Right atrium auricular region (tissue), 2 donors: ENCODE data around the gene RAB38. TPM values are rescaled to one million over a fixed set of nuclear protein-coding genes. Genes with fewer than 3 reads are reported as not detected.

Experiments
- DNase-seq: peaks from one replicate; pipeline ENCODE4 v3.0.0-alpha.2; 2019; ENCODE audit warnings: low spot score
- H3K27ac ChIP-seq, 2 donors: fragments of 200-600 bp; sonication (generic); 1 replicate in 1 of 2; 2 replicates in 1 of 2; pipeline ENCODE4 v1.5.1; 2016 to 2019
- H3K27me3 ChIP-seq, 2 donors: fragments of 200-600 bp; sonication (generic); one replicate each; pipeline versions ENCODE4 v1.5.1 to v1.6.0; 2017 to 2019
- H3K36me3 ChIP-seq: fragments of 200-600 bp; sonication (generic); one replicate; pipeline ENCODE4 v1.5.1; 2016
- H3K4me1 ChIP-seq, 2 donors: fragments of 200-600 bp; sonication (generic); one replicate each; pipeline versions ENCODE4 v1.5.1 to v1.6.0; 2017 to 2019
- H3K4me3 ChIP-seq, 2 donors: fragments of 200-600 bp; sonication (generic); 1 replicate in 1 of 2; 2 replicates in 1 of 2; pipeline ENCODE4 v1.5.1; 2017 to 2019; ENCODE audit warnings: mild to moderate bottlenecking in 1 of 2, moderate library complexity in 1 of 2
- H3K9me3 ChIP-seq, 2 donors: fragments of 200-600 bp; sonication (generic); one replicate each; pipeline ENCODE4 v1.5.1; 2019
- total RNA-seq, 2 donors: library from RNA; depleted of rRNA; stranded (reverse); fragments of >200 nt; gene quantifications; one replicate each; pipeline ENCODE4 v1.1.0, GENCODE V29; 2016
- TF ChIP-seq, protein P1 (sequence below), 2 donors: fragments of 200-600 bp; sonication (generic); IDR thresholded peaks; one replicate each; pipeline ENCODE4 v1.5.1; 2019; ENCODE audit warnings: antibody characterized with exemption in 2 of 2

Gene RAB38
- total RNA-seq, 2 donors from 2014 or later, result 1.4 to 1.6 TPM

- TF ChIP-seq, protein P1, sequence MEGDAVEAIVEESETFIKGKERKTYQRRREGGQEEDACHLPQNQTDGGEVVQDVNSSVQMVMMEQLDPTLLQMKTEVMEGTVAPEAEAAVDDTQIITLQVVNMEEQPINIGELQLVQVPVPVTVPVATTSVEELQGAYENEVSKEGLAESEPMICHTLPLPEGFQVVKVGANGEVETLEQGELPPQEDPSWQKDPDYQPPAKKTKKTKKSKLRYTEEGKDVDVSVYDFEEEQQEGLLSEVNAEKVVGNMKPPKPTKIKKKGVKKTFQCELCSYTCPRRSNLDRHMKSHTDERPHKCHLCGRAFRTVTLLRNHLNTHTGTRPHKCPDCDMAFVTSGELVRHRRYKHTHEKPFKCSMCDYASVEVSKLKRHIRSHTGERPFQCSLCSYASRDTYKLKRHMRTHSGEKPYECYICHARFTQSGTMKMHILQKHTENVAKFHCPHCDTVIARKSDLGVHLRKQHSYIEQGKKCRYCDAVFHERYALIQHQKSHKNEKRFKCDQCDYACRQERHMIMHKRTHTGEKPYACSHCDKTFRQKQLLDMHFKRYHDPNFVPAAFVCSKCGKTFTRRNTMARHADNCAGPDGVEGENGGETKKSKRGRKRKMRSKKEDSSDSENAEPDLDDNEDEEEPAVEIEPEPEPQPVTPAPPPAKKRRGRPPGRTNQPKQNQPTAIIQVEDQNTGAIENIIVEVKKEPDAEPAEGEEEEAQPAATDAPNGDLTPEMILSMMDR (IDR thresholded peaks at IDR 0.05), result no peak
- Histone ChIP-seq H3K27me3 (no peaks in the 10 kb centered on the region), H3K9me3 (peaks cover 0 to 36% of the 10 kb centered on the region in 2 donors), H3K27ac (no peak overlapping the region), H3K36me3 (no peaks in the 10 kb centered on the region), H3K4me3 (no peak overlapping the region), H3K4me1 (no peaks in the 10 kb centered on the region)
- no peak for DNase-seq
Observed at GRCh38 chr11:88158081-88158480, 17.2 kb downstream of the RAB38 start.

- TF ChIP-seq, protein P1 (IDR thresholded peaks at IDR 0.05), result no peak
- no peaks in the 10 kb centered on the region for H3K36me3 ChIP-seq
- H3K9me3 ChIP-seq, result peaks cover 0 to 36% of the 10 kb centered on the region in 2 donors
- H3K4me1 ChIP-seq, result no peaks in the 10 kb centered on the region
- H3K27me3 ChIP-seq, result no peaks in the 10 kb centered on the region
- no peak overlapping the region for H3K27ac ChIP-seq
- H3K4me3 ChIP-seq, result no peak overlapping the region
- DNase-seq, result no peak
Observed at GRCh38 chr11:88157370-88157769, 17.9 kb downstream of the RAB38 start.

DNA sequence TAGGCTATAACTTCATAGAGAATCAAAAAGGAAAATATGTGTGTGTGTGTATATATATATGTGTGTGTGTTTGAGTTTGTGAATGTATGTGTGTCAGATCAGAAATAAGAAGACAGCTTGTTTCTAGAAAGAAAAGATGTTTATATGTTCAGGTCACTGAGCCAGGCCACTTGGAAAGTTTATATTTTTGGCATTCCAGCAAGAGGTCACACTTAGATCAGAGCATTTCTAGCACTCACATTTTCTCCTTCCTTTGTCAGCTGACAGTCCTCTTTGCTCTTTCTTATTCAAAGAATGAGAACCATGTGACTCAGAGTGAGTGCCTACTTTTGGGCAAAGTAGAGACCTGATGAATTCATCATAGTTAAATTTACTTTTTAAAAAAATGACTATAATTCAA, 22.9 kb downstream of the RAB38 start:
- Histone ChIP-seq H3K36me3 (no peaks in the 10 kb centered on the region), H3K27me3 (no peaks in the 10 kb centered on the region), H3K4me3 (no peak overlapping the region), H3K27ac (no peak overlapping the region), H3K9me3 (peaks cover 0 to 8% of the 10 kb centered on the region in 2 donors), H3K4me1 (no peaks in the 10 kb centered on the region)
- TF ChIP-seq, protein P1 (IDR thresholded peaks at IDR 0.05), result no peak
- no peak for DNase-seq

DNA sequence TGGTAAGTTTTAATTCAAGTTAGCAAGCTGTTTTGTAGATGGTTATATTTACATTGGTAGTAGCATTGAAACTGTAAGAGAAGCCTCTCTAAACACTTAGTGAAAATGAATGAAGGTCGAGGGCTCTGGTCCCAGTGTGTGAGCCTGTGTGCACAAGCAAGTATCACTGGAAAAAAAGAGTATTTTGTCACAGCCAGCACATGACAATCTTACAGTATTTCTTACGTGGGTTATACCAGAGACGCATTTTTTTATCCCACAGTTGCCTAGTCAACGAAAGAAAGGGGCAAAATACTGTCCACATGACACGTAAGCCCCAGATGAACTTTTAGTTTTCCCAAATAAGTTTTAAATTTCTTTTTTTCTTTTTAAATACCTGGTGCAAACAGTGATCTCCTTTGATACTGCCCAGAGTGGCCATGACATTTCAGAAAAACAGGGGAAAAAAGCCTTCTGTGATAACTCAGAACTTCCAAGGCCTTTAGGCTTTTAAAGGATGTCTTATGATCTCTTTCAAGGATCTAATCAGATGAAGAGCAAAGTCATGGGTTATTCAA, 23.5 kb downstream of the RAB38 start:
- Histone ChIP-seq H3K9me3 (peaks cover 0 to 8% of the 10 kb centered on the region in 2 donors), H3K4me1 (no peaks in the 10 kb centered on the region), H3K27me3 (no peaks in the 10 kb centered on the region), H3K27ac (no peak overlapping the region), H3K4me3 (no peak overlapping the region), H3K36me3 (no peaks in the 10 kb centered on the region)
- TF ChIP-seq, protein P1 (IDR thresholded peaks at IDR 0.05), result no peak
- DNase-seq, result no peak

- H3K27ac ChIP-seq, result no peak overlapping the region
- H3K9me3 ChIP-seq, result no peaks in the 10 kb centered on the region
- H3K36me3 ChIP-seq, result no peaks in the 10 kb centered on the region
- H3K4me3 ChIP-seq, result no peak overlapping the region
- H3K4me1 ChIP-seq, result no peaks in the 10 kb centered on the region
- no peak for DNase-seq
- TF ChIP-seq, protein P1 (IDR thresholded peaks at IDR 0.05), result no peak
- no peaks in the 10 kb centered on the region for H3K27me3 ChIP-seq
Observed at GRCh38 chr11:88146106-88146505, 29.1 kb downstream of the RAB38 start.

DNA sequence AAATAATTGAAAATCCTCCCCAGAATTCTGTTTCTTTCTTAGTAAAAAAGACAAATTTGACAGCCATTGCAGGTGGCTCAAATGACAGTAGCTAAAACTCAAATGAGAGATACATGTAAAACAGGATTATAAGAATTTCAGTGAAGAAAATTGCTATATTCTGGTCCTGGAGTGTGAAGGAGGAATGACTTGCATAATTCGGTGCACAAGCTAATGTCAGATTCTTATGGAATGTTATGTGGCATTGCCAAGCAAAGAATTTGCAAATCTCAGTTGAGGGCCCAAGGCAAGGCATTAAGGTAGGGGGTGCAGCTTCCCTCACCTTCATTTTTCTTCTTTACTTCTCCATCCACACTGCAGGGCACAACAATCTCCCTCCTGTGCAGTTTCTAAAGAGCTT, 35.4 kb downstream of the RAB38 start:
- Histone ChIP-seq H3K9me3 (no peaks in the 10 kb centered on the region), H3K4me3 (no peak overlapping the region), H3K4me1 (no peaks in the 10 kb centered on the region), H3K36me3 (no peaks in the 10 kb centered on the region), H3K27ac (no peak overlapping the region), H3K27me3 (no peaks in the 10 kb centered on the region)
- no peak for DNase-seq
- TF ChIP-seq, protein P1 (IDR thresholded peaks at IDR 0.05), result no peak
